MM.1S (cell line): ENCODE data around the gene APOB.

Experiments
- DNase-seq: peaks from one replicate; pipeline ENCODE4 v3.0.0-alpha.2; 2015
- H2AFZ ChIP-seq: fragments of 300-600 bp; sonication (generic); 2 replicates; pipeline ENCODE4 v1.6.0; 2016; ENCODE audit warnings: antibody characterized with exemption, low read length
- H3F3A ChIP-seq: fragments of 300-600 bp; sonication (generic); 2 replicates; pipeline ENCODE4 v1.6.1; 2016; ENCODE audit warnings: mild to moderate bottlenecking, antibody characterized with exemption, low read length, moderate library complexity, mixed read lengths; ENCODE audit not compliant: insufficient read depth
- H3K27ac ChIP-seq: fragments of 300-600 bp; sonication (generic); 2 replicates; pipeline ENCODE4 v1.5.1; 2016; ENCODE audit warnings: mild to moderate bottlenecking, low read length
- H3K27me3 ChIP-seq: fragments of 300-600 bp; sonication (generic); replicated peaks from 2 replicates; pipeline ENCODE4 v1.6.0; 2016; ENCODE audit warnings: low read length; ENCODE audit not compliant: insufficient read depth
- H3K36me3 ChIP-seq: fragments of 300-600 bp; sonication (generic); replicated peaks from 2 replicates; pipeline ENCODE4 v1.6.1; 2016; ENCODE audit warnings: mild to moderate bottlenecking, low read length, mixed read lengths; ENCODE audit not compliant: insufficient read depth
- H3K4me1 ChIP-seq: fragments of 300-600 bp; sonication (generic); 2 replicates; pipeline ENCODE4 v1.6.1; 2016; ENCODE audit warnings: low read length, mixed read lengths
- H3K4me2 ChIP-seq: fragments of 300-600 bp; sonication (generic); 2 replicates; pipeline ENCODE4 v1.6.0; 2016; ENCODE audit warnings: low read depth, low read length
- H3K4me3 ChIP-seq: fragments of 300-600 bp; sonication (generic); 2 replicates; pipeline ENCODE4 v1.5.1; 2016; ENCODE audit warnings: low read length, mixed read lengths
- H3K79me2 ChIP-seq: fragments of 300-600 bp; sonication (generic); 2 replicates; pipeline ENCODE4 v1.6.1; 2016; ENCODE audit warnings: mixed run types, low read length, mixed read lengths
- H3K9ac ChIP-seq: fragments of 300-600 bp; sonication (generic); 2 replicates; pipeline ENCODE4 v1.6.1; 2016; ENCODE audit warnings: low read length, mixed read lengths
- H3K9me2 ChIP-seq: fragments of 300-600 bp; sonication (generic); replicated peaks from 2 replicates; pipeline ENCODE4 v1.6.1; 2016; ENCODE audit warnings: mild to moderate bottlenecking, low read length, mixed read lengths; ENCODE audit not compliant: insufficient read depth
- H3K9me3 ChIP-seq: fragments of 300-600 bp; sonication (generic); replicated peaks from 2 replicates; pipeline ENCODE4 v1.6.1; 2016; ENCODE audit warnings: mild to moderate bottlenecking, low read length, mixed read lengths; ENCODE audit not compliant: insufficient read depth
- H4K20me1 ChIP-seq: fragments of 300-600 bp; sonication (generic); 2 replicates; pipeline ENCODE4 v1.6.1; 2016; ENCODE audit warnings: mild to moderate bottlenecking, low read length, moderate library complexity, mixed read lengths; ENCODE audit not compliant: insufficient read depth
- EZH2 ChIP-seq: fragments of 300-600 bp; sonication (generic); optimal IDR thresholded peaks from 2 replicates; pipeline ENCODE3; 2017; ENCODE audit warnings: low read depth, mild to moderate bottlenecking, antibody characterized with exemption, low read length, mixed read lengths
- EZH2phosphoT487 ChIP-seq: fragments of 300-600 bp; sonication (generic); IDR thresholded peaks from 2 replicates; pipeline ENCODE4 v1.6.1; 2018; ENCODE audit warnings: antibody characterized with exemption, low read length
- TF ChIP-seq, protein P1 (sequence below): fragments of 300-600 bp; sonication (generic); IDR thresholded peaks from 2 replicates; pipeline ENCODE4 v1.5.1; 2016; ENCODE audit warnings: antibody characterized with exemption, low read length, mixed read lengths

APOB gene

DNA sequence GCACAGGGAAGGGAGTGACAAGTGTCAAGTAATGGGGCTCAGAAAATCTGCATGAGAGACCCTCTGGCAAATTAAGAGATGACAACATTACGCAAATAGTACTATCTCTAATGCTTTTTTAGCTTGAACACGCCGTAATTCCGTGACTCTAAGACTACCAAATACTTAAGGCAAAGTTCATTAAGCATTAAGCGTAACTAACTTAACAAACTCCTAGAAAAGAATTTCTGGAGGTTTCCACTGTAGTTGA lies 1.2 kb downstream of the APOB start:
- DNase-seq, result no peak
- TF ChIP-seq, protein P1, sequence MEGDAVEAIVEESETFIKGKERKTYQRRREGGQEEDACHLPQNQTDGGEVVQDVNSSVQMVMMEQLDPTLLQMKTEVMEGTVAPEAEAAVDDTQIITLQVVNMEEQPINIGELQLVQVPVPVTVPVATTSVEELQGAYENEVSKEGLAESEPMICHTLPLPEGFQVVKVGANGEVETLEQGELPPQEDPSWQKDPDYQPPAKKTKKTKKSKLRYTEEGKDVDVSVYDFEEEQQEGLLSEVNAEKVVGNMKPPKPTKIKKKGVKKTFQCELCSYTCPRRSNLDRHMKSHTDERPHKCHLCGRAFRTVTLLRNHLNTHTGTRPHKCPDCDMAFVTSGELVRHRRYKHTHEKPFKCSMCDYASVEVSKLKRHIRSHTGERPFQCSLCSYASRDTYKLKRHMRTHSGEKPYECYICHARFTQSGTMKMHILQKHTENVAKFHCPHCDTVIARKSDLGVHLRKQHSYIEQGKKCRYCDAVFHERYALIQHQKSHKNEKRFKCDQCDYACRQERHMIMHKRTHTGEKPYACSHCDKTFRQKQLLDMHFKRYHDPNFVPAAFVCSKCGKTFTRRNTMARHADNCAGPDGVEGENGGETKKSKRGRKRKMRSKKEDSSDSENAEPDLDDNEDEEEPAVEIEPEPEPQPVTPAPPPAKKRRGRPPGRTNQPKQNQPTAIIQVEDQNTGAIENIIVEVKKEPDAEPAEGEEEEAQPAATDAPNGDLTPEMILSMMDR, result no peak
- TF ChIP-seq EZH2, result no peak
- TF ChIP-seq EZH2phosphoT487, result no peak
- Histone ChIP-seq H3K9ac (no peak overlapping the region), H3K36me3 (no peaks in the 10 kb centered on the region), H4K20me1 (no peaks in the 10 kb centered on the region), H3K4me3 (no peak overlapping the region), H3F3A (no peaks in the 10 kb centered on the region), H3K79me2 (no peaks in the 10 kb centered on the region), H3K27ac (no peak overlapping the region), H2AFZ (no peak overlapping the region), H3K9me3 (no peaks in the 10 kb centered on the region), H3K27me3 (no peaks in the 10 kb centered on the region), H3K4me2 (no peak overlapping the region), H3K4me1 (no peaks in the 10 kb centered on the region), H3K9me2 (no peaks in the 10 kb centered on the region)

DNA sequence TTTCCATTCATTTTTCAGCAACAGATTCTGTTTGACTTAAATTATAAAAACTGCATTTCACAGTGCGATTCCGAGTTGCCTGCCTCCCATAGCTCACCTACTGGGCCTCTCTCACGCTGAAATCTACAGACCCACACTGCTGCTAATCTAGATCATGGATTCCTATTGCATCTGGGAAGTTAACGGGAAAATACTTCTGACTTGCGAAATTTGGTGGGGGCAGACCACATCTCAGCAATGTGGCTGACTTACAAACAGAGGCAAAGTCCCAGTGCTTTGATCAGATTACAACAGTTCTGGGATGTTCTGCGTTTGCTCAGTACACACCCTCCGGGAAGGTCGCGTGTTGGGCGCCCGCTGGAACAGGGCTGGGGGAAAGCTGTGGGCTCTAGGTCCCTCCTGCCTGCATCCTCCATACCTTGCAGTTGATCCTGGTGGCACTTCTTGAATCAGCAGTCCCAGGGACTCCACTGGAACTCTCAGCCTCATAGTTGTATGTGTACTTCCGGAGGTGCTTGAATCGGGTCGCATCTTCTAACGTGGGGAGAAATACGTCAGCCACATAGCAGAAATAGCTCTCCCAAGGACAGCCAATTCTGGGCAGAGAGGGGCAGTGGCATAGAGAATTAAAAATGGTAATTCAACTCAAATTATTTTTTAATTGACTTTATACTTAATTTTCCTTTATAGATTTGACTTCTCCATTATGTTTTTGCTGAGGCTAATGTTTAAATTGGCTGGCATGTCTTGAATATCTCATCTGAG lies 1.7 kb downstream of the APOB start:
- Histone ChIP-seq H3K4me3 (no peak overlapping the region), H3K9me3 (no peaks in the 10 kb centered on the region), H4K20me1 (no peaks in the 10 kb centered on the region), H3K36me3 (no peaks in the 10 kb centered on the region), H3K79me2 (no peaks in the 10 kb centered on the region), H3K4me2 (no peak overlapping the region), H3K9ac (no peak overlapping the region), H3F3A (no peaks in the 10 kb centered on the region), H3K27ac (no peak overlapping the region), H3K4me1 (no peaks in the 10 kb centered on the region), H3K27me3 (no peaks in the 10 kb centered on the region), H2AFZ (no peak overlapping the region), H3K9me2 (no peaks in the 10 kb centered on the region)
- TF ChIP-seq, protein P1, result no peak
- TF ChIP-seq EZH2phosphoT487 (no peak), EZH2 (no peak)
- no peak for DNase-seq

DNA sequence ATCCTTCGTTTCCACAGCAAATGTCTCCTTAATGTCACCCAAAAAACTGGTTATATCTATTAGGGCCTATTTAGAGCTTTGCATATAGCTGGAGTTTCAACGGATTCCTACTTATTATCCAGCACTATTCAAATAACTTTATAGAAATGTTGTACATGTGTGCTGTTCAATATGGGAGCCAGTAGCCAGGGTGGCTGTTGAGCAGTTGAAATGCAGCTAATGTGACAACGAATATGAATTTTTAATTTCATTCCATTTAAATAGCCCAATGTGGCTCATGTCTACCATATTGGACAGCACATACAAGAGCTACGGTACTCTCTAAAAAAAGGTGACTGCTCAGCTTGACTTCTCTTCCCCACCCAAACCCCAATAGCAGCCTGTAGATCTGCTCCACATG lies 2.4 kb downstream of the APOB start:
- Histone ChIP-seq H3K4me1 (no peaks in the 10 kb centered on the region), H3K79me2 (no peaks in the 10 kb centered on the region), H3K9ac (no peak overlapping the region), H3K4me3 (no peak overlapping the region), H4K20me1 (no peaks in the 10 kb centered on the region), H3K27ac (no peak overlapping the region), H3F3A (no peaks in the 10 kb centered on the region), H3K27me3 (no peaks in the 10 kb centered on the region), H2AFZ (no peak overlapping the region), H3K4me2 (no peak overlapping the region), H3K36me3 (no peaks in the 10 kb centered on the region), H3K9me3 (no peaks in the 10 kb centered on the region), H3K9me2 (no peaks in the 10 kb centered on the region)
- no peak for DNase-seq
- TF ChIP-seq EZH2phosphoT487 (no peak), EZH2 (no peak)
- TF ChIP-seq, protein P1, result no peak
